B cell (primary cell): ENCODE measurements around the gene TPSG1.

Experiments
- EZH2 ChIP-seq: IDR thresholded peaks from 2 replicates; pipeline ENCODE4 v1.6.1; 2012; ENCODE audit warnings: borderline replicate concordance, low read depth, mild to moderate bottlenecking, moderate library complexity, low read length; ENCODE audit not compliant: insufficient read depth, poor library complexity, severe bottlenecking
- TF ChIP-seq, protein P1 (sequence below): fragments of 200-600 bp; IDR thresholded peaks from one replicate; pipeline ENCODE4 v1.8.0; 2022; ENCODE audit warnings: antibody characterized with exemption, mild to moderate bottlenecking

DNA sequence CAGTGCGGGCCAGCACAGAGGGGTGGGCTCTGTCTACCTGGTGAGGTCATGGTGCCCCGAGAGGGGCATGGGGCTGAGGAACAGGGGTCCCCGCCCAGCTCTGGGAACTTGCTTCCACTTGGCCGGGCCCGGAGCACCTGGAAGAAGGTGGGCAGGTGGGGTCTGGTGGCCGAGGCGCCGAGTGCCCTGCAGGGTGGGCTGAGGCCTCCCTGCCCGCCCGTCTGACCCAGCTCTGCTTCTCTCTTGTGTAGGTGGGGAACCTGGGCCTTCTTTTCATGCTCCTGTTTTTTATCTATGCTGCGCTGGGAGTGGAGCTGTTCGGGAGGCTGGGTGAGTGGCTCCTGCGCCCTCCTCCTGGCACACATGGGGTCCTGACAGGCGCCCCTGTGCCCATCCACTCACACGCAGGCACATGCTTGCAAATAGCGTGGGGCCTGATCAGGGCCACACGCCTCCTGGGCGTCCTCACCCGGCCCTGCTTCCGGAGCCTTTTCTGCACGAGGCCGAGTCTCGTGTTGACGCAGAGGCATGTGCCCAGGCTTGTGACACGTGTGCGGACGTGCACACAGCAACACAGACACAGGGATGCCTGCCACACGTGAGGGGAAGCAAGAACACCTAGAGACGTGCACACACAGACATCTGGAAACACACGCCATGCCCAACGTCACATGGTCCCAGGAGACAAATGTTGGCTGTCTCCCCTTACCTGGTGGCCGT, 8.2 kb downstream of the TPSG1 start:
- TF ChIP-seq, protein P1, sequence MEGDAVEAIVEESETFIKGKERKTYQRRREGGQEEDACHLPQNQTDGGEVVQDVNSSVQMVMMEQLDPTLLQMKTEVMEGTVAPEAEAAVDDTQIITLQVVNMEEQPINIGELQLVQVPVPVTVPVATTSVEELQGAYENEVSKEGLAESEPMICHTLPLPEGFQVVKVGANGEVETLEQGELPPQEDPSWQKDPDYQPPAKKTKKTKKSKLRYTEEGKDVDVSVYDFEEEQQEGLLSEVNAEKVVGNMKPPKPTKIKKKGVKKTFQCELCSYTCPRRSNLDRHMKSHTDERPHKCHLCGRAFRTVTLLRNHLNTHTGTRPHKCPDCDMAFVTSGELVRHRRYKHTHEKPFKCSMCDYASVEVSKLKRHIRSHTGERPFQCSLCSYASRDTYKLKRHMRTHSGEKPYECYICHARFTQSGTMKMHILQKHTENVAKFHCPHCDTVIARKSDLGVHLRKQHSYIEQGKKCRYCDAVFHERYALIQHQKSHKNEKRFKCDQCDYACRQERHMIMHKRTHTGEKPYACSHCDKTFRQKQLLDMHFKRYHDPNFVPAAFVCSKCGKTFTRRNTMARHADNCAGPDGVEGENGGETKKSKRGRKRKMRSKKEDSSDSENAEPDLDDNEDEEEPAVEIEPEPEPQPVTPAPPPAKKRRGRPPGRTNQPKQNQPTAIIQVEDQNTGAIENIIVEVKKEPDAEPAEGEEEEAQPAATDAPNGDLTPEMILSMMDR, result no peak
- TF ChIP-seq EZH2, result no peak
